GM21529 (cell line): ENCODE measurements around the gene PCBP2.
A peak's percentile ranks its signal among the peaks of the same experiment; 100 is the strongest.

Experiments
- ATAC-seq: cut with Tn5 transposase; IDR thresholded peaks from one replicate; pipeline ENCODE4 v1.9.1; 2021; ENCODE audit not compliant: unreplicated experiment

PCBP2 gene

GRCh38 chr12:53492830-53493609 lies 41.1 kb downstream of the PCBP2 start:
- ATAC-seq, result peak; percentile 96

DNA sequence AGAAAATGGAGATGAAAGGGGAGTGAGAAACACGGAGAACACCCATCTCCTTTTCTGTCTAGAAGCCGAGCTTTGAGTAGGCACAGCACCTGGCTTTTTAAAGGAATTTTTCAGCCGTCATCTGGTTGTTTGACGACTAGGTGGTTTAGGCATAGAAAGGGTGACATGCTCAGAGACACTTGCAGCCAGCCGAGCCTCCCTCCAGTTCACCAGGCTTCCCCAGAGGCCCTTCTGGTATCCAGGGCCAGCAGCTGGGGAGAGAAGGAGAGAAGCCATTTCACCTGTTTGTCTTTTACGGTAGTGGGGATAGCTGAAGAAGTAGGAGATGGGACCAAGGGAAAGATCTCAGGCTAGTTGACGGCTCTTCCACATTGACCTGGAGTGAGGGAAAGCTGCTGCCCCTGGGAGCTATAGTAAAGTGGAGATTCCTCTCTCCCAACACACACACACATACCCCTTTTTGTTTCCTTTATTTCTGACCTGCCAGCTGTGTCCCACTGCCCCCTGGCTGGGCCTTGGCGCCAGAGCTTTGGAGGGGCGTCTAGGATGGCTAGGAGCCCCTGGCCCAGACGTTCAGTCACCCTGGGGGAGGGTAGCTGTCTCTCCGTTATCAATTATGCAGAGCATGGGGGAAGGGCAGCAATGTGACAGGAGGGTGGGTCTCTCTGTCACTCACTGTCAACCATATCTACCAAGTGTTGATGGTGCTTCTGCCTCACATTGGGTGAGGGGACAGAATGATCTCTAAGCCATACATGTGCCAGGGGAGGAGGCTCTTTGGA lies 41.9 kb downstream of the PCBP2 start:
- no peak for ATAC-seq

GRCh38 chr12:53495903-53496751 lies 44.2 kb downstream of the PCBP2 start:
- no peak for ATAC-seq

DNA sequence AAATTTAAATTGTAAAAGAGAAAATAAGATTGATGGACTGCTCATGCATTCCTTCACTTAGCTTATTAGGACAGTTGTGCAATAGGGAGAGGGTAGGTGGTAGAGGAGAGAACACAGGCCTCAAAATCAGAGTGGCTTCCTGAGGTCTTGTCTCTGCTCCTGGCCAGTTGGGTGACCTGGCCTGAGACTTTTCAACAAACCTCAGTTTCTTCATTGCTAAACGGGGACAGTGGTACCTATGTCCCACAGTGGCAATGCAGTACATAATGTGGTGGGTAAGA lies 44.8 kb downstream of the PCBP2 start:
- no peak for ATAC-seq

DNA sequence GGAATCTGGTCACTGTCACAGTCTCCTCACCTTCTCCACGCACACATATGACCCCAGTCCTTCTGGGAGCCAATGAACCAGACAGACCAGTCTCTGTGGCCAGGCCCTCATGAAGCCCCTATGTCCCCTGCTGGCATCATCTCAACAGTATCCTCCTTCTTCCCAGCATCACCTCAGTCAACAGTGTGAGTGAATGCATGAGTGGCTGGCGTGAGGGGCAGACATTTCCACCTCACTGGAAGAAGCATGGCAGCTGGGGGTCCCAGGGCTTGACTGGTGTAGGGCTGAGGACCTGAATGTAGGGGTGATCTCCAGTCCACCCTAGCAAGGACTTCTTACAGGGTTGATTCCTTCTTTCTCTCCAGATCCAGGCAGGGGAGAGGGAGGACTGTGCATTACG lies 45.6 kb downstream of the PCBP2 start:
- no peak for ATAC-seq

DNA sequence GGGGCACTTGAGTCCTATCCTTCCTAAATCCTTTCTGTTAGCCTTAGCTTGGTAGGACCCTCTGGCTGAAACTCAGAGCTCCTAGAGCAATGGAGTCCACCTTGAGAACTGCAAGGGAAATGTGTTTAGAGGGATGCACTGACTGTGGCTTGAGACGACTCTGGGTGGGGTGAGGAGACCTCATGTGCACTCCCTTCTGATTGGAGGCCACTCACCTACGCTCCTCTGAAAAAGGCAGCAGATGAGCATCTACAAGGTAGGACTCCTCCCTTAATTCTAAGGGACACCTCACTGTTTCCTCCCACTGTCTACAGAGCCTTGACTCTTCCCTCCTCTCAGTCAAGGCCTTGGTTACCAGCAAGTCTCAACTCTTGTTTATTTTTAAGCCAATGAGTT lies 46.3 kb downstream of the PCBP2 start:
- no peak for ATAC-seq

DNA sequence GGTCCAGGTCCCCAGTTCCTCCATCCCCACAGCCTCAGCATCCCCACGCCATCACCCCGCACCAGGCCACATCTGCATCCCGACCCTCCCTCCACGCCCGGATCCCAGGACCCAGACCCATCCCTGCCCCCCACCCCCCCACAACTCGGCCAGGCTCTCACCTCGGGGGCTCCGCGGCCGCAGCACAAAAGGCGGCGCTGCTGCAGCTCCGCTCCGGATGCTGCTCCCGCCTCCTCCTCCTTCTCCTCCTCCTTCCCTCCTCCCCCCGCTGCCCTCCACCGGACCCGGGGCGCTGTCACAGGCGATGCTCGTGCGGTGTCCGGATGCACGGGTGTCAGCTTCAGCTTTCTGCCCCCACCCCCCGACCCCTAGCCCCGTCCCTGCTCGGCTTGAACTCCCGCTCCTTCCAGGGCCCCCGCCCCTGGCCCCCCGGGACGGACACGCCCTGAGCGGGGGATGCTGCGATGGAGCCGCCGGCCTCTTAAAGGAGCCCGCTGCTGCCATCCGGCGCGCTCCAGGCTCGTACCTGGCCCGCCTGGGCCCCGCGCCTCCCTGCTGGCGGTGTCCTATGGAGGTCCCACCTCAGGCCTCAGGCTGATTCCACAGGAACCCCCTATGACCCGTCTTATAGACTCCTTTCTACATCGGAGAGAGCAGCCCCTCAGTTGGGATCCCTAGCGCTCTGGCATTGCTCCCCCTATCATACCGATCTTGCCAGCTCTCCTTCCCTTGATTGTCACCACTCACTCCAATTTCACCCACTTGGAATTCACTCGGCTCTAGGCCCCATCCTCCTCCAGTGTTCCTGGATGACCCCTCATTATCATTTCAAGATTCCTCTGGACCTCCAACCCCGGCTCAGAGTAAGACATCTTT lies 47.6 kb downstream of the PCBP2 start, which contains the start of gene MAP3K12:
TSS of gene MAP3K12 (minus strand) at position 193 of the 876 bp plus-strand sequence. CDS start 12,067 bp downstream, outside the sequence.
- no peak for ATAC-seq

DNA sequence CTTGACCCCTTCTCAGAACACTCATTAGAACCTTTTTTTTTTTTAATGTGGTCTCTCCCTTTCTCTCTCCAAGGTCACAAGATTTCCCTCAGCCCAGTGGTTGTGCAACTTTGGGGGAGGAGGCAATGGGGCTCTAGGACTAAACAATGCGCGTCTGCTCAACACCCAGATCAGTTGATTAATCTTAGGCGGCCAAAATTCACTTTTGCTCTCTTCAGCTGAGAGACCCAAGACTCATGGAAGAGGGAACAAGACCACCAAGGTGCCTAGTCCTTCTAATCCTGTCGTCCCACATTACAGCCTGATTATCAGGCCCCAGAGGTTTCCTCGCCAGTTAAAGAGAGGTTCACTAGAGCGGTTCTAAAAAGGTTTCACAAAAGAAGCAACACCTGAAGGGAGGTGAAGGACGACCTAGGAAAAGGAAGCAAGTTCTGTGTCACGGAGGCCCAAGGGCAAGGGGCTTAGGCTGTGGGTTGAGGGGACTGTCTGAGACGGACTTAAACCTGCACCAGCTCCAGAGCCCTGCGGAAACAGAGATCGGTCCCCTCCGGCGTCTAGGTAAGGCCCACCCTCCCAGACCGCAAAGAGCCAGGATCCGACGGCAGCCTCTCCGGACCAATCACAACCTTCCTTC lies 48.4 kb downstream of the PCBP2 start:
- ATAC-seq, result no peak

- peak; percentile 78 for ATAC-seq
Observed at GRCh38 chr12:53500776-53501614, 49.1 kb downstream of the PCBP2 start, which contains the start of gene TARBP2. TARBP2 (plus strand) TSS chr12:53501283; CDS start chr12:53501409, 126 bp downstream.

DNA sequence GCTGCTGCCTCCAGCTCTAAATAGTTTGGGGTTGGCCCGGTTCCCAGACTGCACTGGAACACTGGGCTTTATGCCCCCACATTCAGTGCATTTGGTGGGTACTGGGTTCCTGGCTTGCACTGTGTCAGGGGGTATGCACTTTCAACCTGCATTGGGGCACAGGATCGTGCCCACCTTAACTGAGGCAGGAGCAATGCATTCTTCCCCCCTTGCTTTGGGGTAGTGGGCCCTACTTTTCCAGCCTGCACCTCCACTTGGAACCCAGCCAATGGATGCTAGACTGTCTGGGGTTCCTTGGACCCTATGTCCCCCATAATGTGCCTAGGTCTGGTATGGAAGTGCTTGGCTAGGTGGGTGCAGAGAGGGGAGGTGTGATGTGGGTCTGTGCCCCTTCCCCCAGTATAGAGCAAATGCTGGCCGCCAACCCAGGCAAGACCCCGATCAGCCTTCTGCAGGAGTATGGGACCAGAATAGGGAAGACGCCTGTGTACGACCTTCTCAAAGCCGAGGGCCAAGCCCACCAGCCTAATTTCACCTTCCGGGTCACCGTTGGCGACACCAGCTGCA lies 49.8 kb downstream of the PCBP2 start:
- no peak for ATAC-seq

GRCh38 chr12:53502331-53502730 lies 50.4 kb downstream of the PCBP2 start:
- no peak for ATAC-seq

- ATAC-seq, result no peak
Observed at GRCh38 chr12:53502983-53503728, 51.3 kb downstream of the PCBP2 start.

GRCh38 chr12:53504004-53504920 lies 52.4 kb downstream of the PCBP2 start:
- no peak for ATAC-seq

GRCh38 chr12:53505086-53505485 lies 53.2 kb downstream of the PCBP2 start:
- ATAC-seq, result no peak

GRCh38 chr12:53505555-53506449 lies 53.9 kb downstream of the PCBP2 start:
- no peak for ATAC-seq

- no peak for ATAC-seq
Observed at GRCh38 chr12:53506450-53506785, 54.5 kb downstream of the PCBP2 start.
